ENCODE measurements around the gene FRMD4B.

Gene FRMD4B

GRCh38 chr3:69197922-69198530 is 187.9 kb downstream of the FRMD4B start:
- H3K4me3 ChIP-seq (ENCODE audit: low read depth, low read length), result no peak overlapping the region
- no peak for DNase-seq (ENCODE audit: low read depth)
- no peak for TF ChIP-seq CTCF (IDR thresholded peaks at IDR 0.05; ENCODE audit: insufficient read depth, low read depth, low read length, missing control alignments)

GRCh38 chr3:69197455-69197854 is 188.4 kb downstream of the FRMD4B start:
- no peak for TF ChIP-seq CTCF (IDR thresholded peaks at IDR 0.05; ENCODE audit: insufficient read depth, low read depth, low read length, missing control alignments)
- no peak for DNase-seq (ENCODE audit: low read depth)
- H3K4me3 ChIP-seq (ENCODE audit: low read depth, low read length), result no peak overlapping the region

GRCh38 chr3:69196876-69197275 is 189.0 kb downstream of the FRMD4B start:
- no peak for TF ChIP-seq CTCF (IDR thresholded peaks at IDR 0.05; ENCODE audit: insufficient read depth, low read depth, low read length, missing control alignments)
- peak; percentile 28 for DNase-seq (ENCODE audit: low read depth)

GRCh38 chr3:69194431-69195165 is 191.3 kb downstream of the FRMD4B start:
- no peak for TF ChIP-seq CTCF (IDR thresholded peaks at IDR 0.05; ENCODE audit: insufficient read depth, low read depth, low read length, missing control alignments)
- no peak overlapping the region for H3K4me3 ChIP-seq (ENCODE audit: low read depth, low read length)
- DNase-seq (ENCODE audit: low read depth), result no peak

More at GRCh38 chr3:69196876-69197275, 189.0 kb downstream of the FRMD4B start:
- H3K4me3 ChIP-seq (ENCODE audit: low read depth, low read length), result no peak overlapping the region

GRCh38 chr3:69193749-69194148 is 192.1 kb downstream of the FRMD4B start:
- TF ChIP-seq CTCF (IDR thresholded peaks at IDR 0.05; ENCODE audit: insufficient read depth, low read depth, low read length, missing control alignments), result no peak
- DNase-seq (ENCODE audit: low read depth), result no peak
- no peak overlapping the region for H3K4me3 ChIP-seq (ENCODE audit: low read depth, low read length)

GRCh38 chr3:69191516-69191915 is 194.4 kb downstream of the FRMD4B start:
- TF ChIP-seq CTCF (IDR thresholded peaks at IDR 0.05; ENCODE audit: insufficient read depth, low read depth, low read length, missing control alignments), result no peak
- H3K4me3 ChIP-seq (ENCODE audit: low read depth, low read length), result no peak overlapping the region
- DNase-seq (ENCODE audit: low read depth), result no peak
